Measurements from ENCODE around the gene WT1. TPM values are rescaled to one million over a fixed set of nuclear protein-coding genes. Genes with fewer than 3 reads are reported as not detected.

WT1 gene
- total RNA-seq, result 100 to 1,000 TPM in 2 of 7 donors, 10 to 100 TPM in 5; 33.1 to 171 (median 77.2) TPM
- polyA plus RNA-seq, result 10 to 100 TPM; 28.2 to 56.0 TPM
- long read RNA-seq, donor 1, transcript WT1-203 (10 exons, 2,466 nt), result major isoform, 6 of 80 reads
- long read RNA-seq, donor 1, transcript WT1-205 (9 exons, 2,768 nt), result minor isoform, 5 of 80 reads
- long read RNA-seq, donor 1, partial matches to known transcripts, result 26 of 80 reads
- long read RNA-seq, donor 1, other reads (novel, unspliced or antisense), result 35 of 80 reads
- long read RNA-seq, donor 2, transcript WT1-201 (10 exons, 3,122 nt), result major isoform, 11 of 66 reads
- long read RNA-seq, donor 2, partial matches to known transcripts, result 42 of 66 reads
- long read RNA-seq, donor 2, other reads (novel, unspliced or antisense), result 0 of 66 reads
- long read RNA-seq, donor 3, transcript WT1-204 (10 exons, 2,114 nt), result minor isoform, 11 of 81 reads
- long read RNA-seq, donor 3, transcript WT1-205 (9 exons, 2,768 nt), result minor isoform, 6 of 81 reads
- long read RNA-seq, donor 3, transcript WT1-201 (10 exons, 3,122 nt), result major isoform, 16 of 81 reads
- long read RNA-seq, donor 3, partial matches to known transcripts, result 12 of 81 reads
- long read RNA-seq, donor 3, other reads (novel, unspliced or antisense), result 33 of 81 reads

- Histone ChIP-seq H3K27me3 (no peaks in the 10 kb centered on the region), H3K4me1 (ENCODE audit: insufficient read depth) (peaks cover 10% of the 10 kb centered on the region), H3K4me3 (peak within 1 kb of the TSS; percentile 87), H3K9me3 (no peaks in the 10 kb centered on the region), H3K36me3 (no peaks in the 10 kb centered on the region), H3K27ac (peak within 1 kb of the TSS; percentile 89 to 94)
- intact Hi-C loops (cut with DNase I), result loop anchor here (5.0 to 10.0 kb wide), 4 partner anchors 101 to 179 kb away; partner anchors contain the start of gene EIF3M (in 4 of the 4)
- TF ChIP-seq POLR2A (IDR thresholded peaks at IDR 0.05) (peak; percentile 70), CTCF (IDR thresholded peaks at IDR 0.05) (no peak)
- peak; percentile 88 to 93 (median 89) for DNase-seq
- WGBS, 3 donors, result 0% methylated on average over 25 of the region's 25 CpGs
Observed at GRCh38 chr11:32435511-32435941, at the start of gene WT1. WT1 (minus strand) TSS chr11:32435539.

- H3K4me1 ChIP-seq (ENCODE audit: insufficient read depth), result peaks cover 9% of the 10 kb centered on the region
- 57 to 60% (median 57%) methylated on average over 4 of the region's 4 CpGs for WGBS, 3 donors
- no peak overlapping the region for H3K27ac ChIP-seq
- intact Hi-C loops (cut with DNase I), result no loop called here
- no peaks in the 10 kb centered on the region for H3K36me3 ChIP-seq
- H3K9me3 ChIP-seq, result no peaks in the 10 kb centered on the region
- no peaks in the 10 kb centered on the region for H3K27me3 ChIP-seq
- no peak for DNase-seq
- TF ChIP-seq EP300 (IDR thresholded peaks at IDR 0.05) (no peak), POLR2A (IDR thresholded peaks at IDR 0.05) (no peak), CTCF (IDR thresholded peaks at IDR 0.05) (no peak)
- no peak overlapping the region for H3K4me3 ChIP-seq
Observed at GRCh38 chr11:32479291-32479690, 44.0 kb upstream of the WT1 start.

- DNase-seq, result peak; percentile 47 to 80 (median 63)
- WGBS, 3 donors, result 2 to 7% (median 3%) methylated on average over 7 of the region's 7 CpGs
- no peaks in the 10 kb centered on the region for H3K27me3 ChIP-seq
- no peaks in the 10 kb centered on the region for H3K36me3 ChIP-seq
- H3K4me3 ChIP-seq, result no peak overlapping the region
- H3K9me3 ChIP-seq, result no peaks in the 10 kb centered on the region
- peaks cover 9% of the 10 kb centered on the region for H3K4me1 ChIP-seq (ENCODE audit: insufficient read depth)
- no peak overlapping the region for H3K27ac ChIP-seq
- intact Hi-C loops (cut with DNase I), result no loop called here
- TF ChIP-seq POLR2A (IDR thresholded peaks at IDR 0.05), result no peak
- no peak for TF ChIP-seq CTCF (IDR thresholded peaks at IDR 0.05)
- TF ChIP-seq EP300 (IDR thresholded peaks at IDR 0.05), result no peak
Observed at GRCh38 chr11:32478277-32478731, 43.0 kb upstream of the WT1 start.

- TF ChIP-seq POLR2A (IDR thresholded peaks at IDR 0.05) (no peak), CTCF (IDR thresholded peaks at IDR 0.05) (no peak), EP300 (IDR thresholded peaks at IDR 0.05) (no peak)
- DNase-seq, result no peak
- WGBS, 3 donors, result 82 to 87% (median 86%) methylated on average over 5 of the region's 5 CpGs
Observed at GRCh38 chr11:32473282-32473909, 38.1 kb upstream of the WT1 start.

More at GRCh38 chr11:32473282-32473909, 38.1 kb upstream of the WT1 start:
- no peaks in the 10 kb centered on the region for H3K9me3 ChIP-seq
- intact Hi-C loops (cut with DNase I), result no loop called here
- no peaks in the 10 kb centered on the region for H3K36me3 ChIP-seq
- H3K4me3 ChIP-seq, result no peak overlapping the region
- no peak overlapping the region for H3K27ac ChIP-seq
- H3K27me3 ChIP-seq, result no peaks in the 10 kb centered on the region
- peaks cover 2% of the 10 kb centered on the region for H3K4me1 ChIP-seq (ENCODE audit: insufficient read depth)
